K562 (cell line): Measurements from ENCODE around the gene WDR70. TPM values are rescaled to one million over a fixed set of nuclear protein-coding genes. Genes with fewer than 3 reads are reported as not detected.

ENCODE experiments used
- ATAC-seq: fragments of 200-7000 bp; cut with Tn5 transposase; 3 replicates; pipeline ENCODE4 v1.9.1; 2020; ENCODE audit warnings: moderate library complexity
- BruUV-seq: library from RNA; stranded (reverse); fragments of 400-500 nt; replicated peaks from 2 replicates; lab custom pipeline; 2021; lab: Mats Ljungman, UMichigan
- CTCF ChIA-PET: fragments of 300-600 bp; formaldehyde crosslinking; extraction: SDS; loops from one replicate; lab custom pipeline; 2021; ENCODE audit warnings: low intra/inter-chr PET ratio; lab: Yijun Ruan, JAX
- POLR2A ChIA-PET: fragments of 300-600, 350-650 bp; sonication (Branson Sonifier 250); formaldehyde crosslinking; extraction: SDS; loops from one replicate; lab custom pipeline; 2021; ENCODE audit warnings: antibody characterized with exemption, inconsistent platforms; lab: Yijun Ruan, JAX
- DNase-seq, 4 experiments: peaks; one replicate each; pipeline versions ENCODE4 v3.0.0 to v3.0.0-alpha.2; 2011 to 2018; ENCODE audit warnings: low spot score in 3 of 4, mixed read lengths in 3 of 4; ENCODE audit errors: extremely low read depth in 1 of 4
- FAIRE-seq: peaks from 2 replicates; lab custom pipeline; 2011; peaks lifted over from hg19 to GRCh38; lab: Jason Lieb, UNC
- H2AFZ ChIP-seq: 2 replicates; pipeline ENCODE4 v1.6.0; 2011; ENCODE audit warnings: low read depth, low read length, control low read depth, inconsistent platforms
- H3K27ac ChIP-seq: fragments of 200-600 bp; 3 replicates; pipeline ENCODE4 v1.8.0; 2011; ENCODE audit warnings: low read depth, mild to moderate bottlenecking, control low read depth, inconsistent platforms, low read length, moderate library complexity, mixed read lengths; ENCODE audit errors: extremely low read depth
- H3K27me3 ChIP-seq, 2 experiments: fragments of 300-600 bp in 1 of 2; 2 replicates in 1 of 2; 3 replicates in 1 of 2; pipeline versions ENCODE4 v1.6.0 to v1.8.0; 2011; ENCODE audit warnings: inconsistent platforms in 2 of 2, low read length in 2 of 2, mild to moderate bottlenecking in 1 of 2, mixed read lengths in 1 of 2, moderate library complexity in 1 of 2; ENCODE audit not compliant: control insufficient read depth in 2 of 2, insufficient read depth in 2 of 2
- H3K36me3 ChIP-seq: fragments of 300-600 bp; 3 replicates; pipeline ENCODE4 v1.8.0; 2011; ENCODE audit warnings: mild to moderate bottlenecking, low read length, inconsistent platforms; ENCODE audit not compliant: control insufficient read depth, insufficient read depth
- H3K4me1 ChIP-seq, 2 experiments: fragments of 200-600 bp in 1 of 2; replicated peaks in 1 of 2; 2 replicates in 1 of 2; 3 replicates in 1 of 2; pipeline versions ENCODE4 v1.5.1 to v1.8.0; 2011; ENCODE audit warnings: inconsistent platforms in 2 of 2, low read length in 2 of 2, mild to moderate bottlenecking in 1 of 2, mixed read lengths in 1 of 2, moderate library complexity in 1 of 2; ENCODE audit not compliant: control insufficient read depth in 2 of 2, insufficient read depth in 2 of 2
- H3K4me2 ChIP-seq: 2 replicates; pipeline ENCODE4 v1.6.1; 2011; ENCODE audit warnings: low read length, control low read depth, inconsistent platforms, mixed read lengths; ENCODE audit not compliant: insufficient read depth
- H3K4me3 ChIP-seq: fragments of 200-600 bp; sonication (generic), shearing (Covaris generic); 2 replicates; pipeline ENCODE4 v1.5.1; 2016; ENCODE audit warnings: control low read depth, inconsistent platforms
- H3K79me2 ChIP-seq: fragments of 200-600 bp; 3 replicates; pipeline ENCODE4 v1.8.0; 2011; ENCODE audit warnings: low read length, inconsistent platforms; ENCODE audit not compliant: control insufficient read depth, insufficient read depth
- H3K9ac ChIP-seq, 2 experiments: 2 replicates each; pipeline versions ENCODE4 v1.6.0 to v1.6.1; 2011; ENCODE audit warnings: low read depth in 2 of 2, low read length in 2 of 2, control low read depth in 1 of 2, inconsistent platforms in 1 of 2, mild to moderate bottlenecking in 1 of 2, mixed read lengths in 1 of 2; ENCODE audit not compliant: insufficient read depth in 1 of 2
- H3K9me1 ChIP-seq: one replicate; pipeline ENCODE4 v1.6.0; 2011; ENCODE audit warnings: inconsistent platforms, mild to moderate bottlenecking, low read length, moderate library complexity; ENCODE audit not compliant: control insufficient read depth, insufficient read depth
- H3K9me3 ChIP-seq: replicated peaks from 2 replicates; pipeline ENCODE4 v1.5.1; 2011; ENCODE audit warnings: low read depth, low read length, inconsistent platforms; ENCODE audit not compliant: control insufficient read depth, insufficient read depth
- H4K20me1 ChIP-seq: replicated peaks from 2 replicates; pipeline ENCODE4 v1.6.1; 2011; ENCODE audit warnings: low read length, inconsistent platforms, mixed read lengths; ENCODE audit not compliant: control insufficient read depth, insufficient read depth
- ARHGAP35 ChIP-seq: fragments of 450-650 bp; IDR thresholded peaks from 2 replicates; pipeline ENCODE4 v1.6.1; 2018; ENCODE audit not compliant: partially characterized antibody
- CC2D1A ChIP-seq: fragments of 450-650 bp; IDR thresholded peaks from 2 replicates; pipeline ENCODE4 v1.6.1; 2017; ENCODE audit warnings: mild to moderate bottlenecking
- CREBBP ChIP-seq: IDR thresholded peaks from one replicate; pipeline ENCODE4 v1.6.1; 2012; ENCODE audit warnings: low read depth, mild to moderate bottlenecking, control low read depth, inconsistent platforms, low read length
- HIVEP1 ChIP-seq: fragments of 250-450 bp; sonication (Bioruptor Pico); IDR thresholded peaks from 2 replicates; pipeline ENCODE4 v1.4.0; 2020; ENCODE audit warnings: mild to moderate bottlenecking
- MEIS2 ChIP-seq: fragments of 450-650 bp; IDR thresholded peaks from 2 replicates; pipeline ENCODE4 v1.6.1; 2014; ENCODE audit warnings: mild to moderate bottlenecking; ENCODE audit not compliant: partially characterized antibody
- SREBF1 ChIP-seq: fragments of 150-350 bp; IDR thresholded peaks from 2 replicates; pipeline ENCODE4 v1.6.1; 2014; ENCODE audit warnings: antibody characterized with exemption, low read depth, low read length, borderline replicate concordance
- SRSF1 ChIP-seq: fragments of 200-400 bp; formaldehyde crosslinking; IDR thresholded peaks from 2 replicates; pipeline ENCODE4 v1.6.1; 2017; ENCODE audit warnings: mild to moderate bottlenecking, low read depth, low read length, moderate library complexity
- ZKSCAN1 ChIP-seq: fragments of 150-350 bp; IDR thresholded peaks from 2 replicates; pipeline ENCODE4 v1.6.1; 2016; ENCODE audit warnings: low read depth, low read length
- ZSCAN32 ChIP-seq: fragments of 450-650 bp; formaldehyde crosslinking; IDR thresholded peaks from 2 replicates; pipeline ENCODE4 v1.4.0; 2020; ENCODE audit warnings: mild to moderate bottlenecking, moderate library complexity
- WGBS: fragments of 100-300 bp; shearing (Covaris generic); methylation state at CpG from one replicate; pipeline ENCODE4 v1.1.6; 2016; ENCODE audit warnings: low coverage, mixed read lengths; ENCODE audit not compliant: insufficient coverage; ENCODE audit errors: missing lambda C conversion rate; 5-methylcytosine and 5-hydroxymethylcytosine counted together
- in situ Hi-C: fragments of 300-500 bp; cut with MboI; formaldehyde crosslinking; loops from 4 replicates; pipeline ENCODE4 v1.15.0; 2018; ENCODE audit warnings: inconsistent platforms, mixed read lengths
- intact Hi-C: fragments of 100-400 bp; cut with micrococcal nuclease; formaldehyde crosslinking; loops from 2 replicates; pipeline ENCODE4 v1.14.2; 2022
- polyA plus RNA-seq, 8 experiments: library from polyadenylated mRNA; depleted of rRNA in 4 of 8; stranded (reverse) in 5 of 8; unstranded in 3 of 8; fragments of >200 nt; fragmentation: Nextera tagmentation in 2 of 8; fragmentation: Illumina TruSeq in 1 of 8; extraction: Ambion mirVana in 2 of 8; extraction: Trizol in 1 of 8; gene quantifications; 2 replicates each; pipeline versions ENCODE4 v1.2.1 to v1.2.3, GENCODE V29; 2011 to 2014; ENCODE audit warnings: inconsistent platforms in 1 of 8, missing spikeins in 1 of 8
- total RNA-seq, 7 experiments: library from RNA; depleted of rRNA in 6 of 7; stranded (reverse); fragments of >200 nt in 6 of 7; fragmentation: Illumina TruSeq in 2 of 7; extraction: Trizol in 2 of 7; gene quantifications; 2 replicates each; pipeline versions ENCODE4 v1.2.1 to v1.2.3, GENCODE V29; 2011 to 2021; ENCODE audit warnings: low replicate concordance in 1 of 7
- TF ChIP-seq, protein P1 (sequence below): fragments of 450-650 bp; IDR thresholded peaks from 2 replicates; pipeline ENCODE4 v1.6.1; 2016; ENCODE audit warnings: borderline replicate concordance
- TF ChIP-seq, protein P2 (sequence below), 2 experiments: fragments of 450-650 bp; IDR thresholded peaks; 2 replicates each; pipeline ENCODE4 v1.6.1; 2016; ENCODE audit warnings: mild to moderate bottlenecking in 2 of 2, borderline replicate concordance in 1 of 2, low read depth in 1 of 2, moderate library complexity in 1 of 2
- TF ChIP-seq, protein P3 (sequence below): conservative IDR thresholded peaks from 2 replicates; pipeline ENCODE4 v1.6.1; 2011; ENCODE audit warnings: low read depth, mild to moderate bottlenecking, low read length; ENCODE audit not compliant: control insufficient read depth

The WDR70 gene
- total and polyA plus RNA-seq, 9 of the 15 experiments (the other 6 are each of a cell fraction or from before 2014, with no cell fraction given), result 16.8 to 46.6 (median 38.8) TPM

DNA sequence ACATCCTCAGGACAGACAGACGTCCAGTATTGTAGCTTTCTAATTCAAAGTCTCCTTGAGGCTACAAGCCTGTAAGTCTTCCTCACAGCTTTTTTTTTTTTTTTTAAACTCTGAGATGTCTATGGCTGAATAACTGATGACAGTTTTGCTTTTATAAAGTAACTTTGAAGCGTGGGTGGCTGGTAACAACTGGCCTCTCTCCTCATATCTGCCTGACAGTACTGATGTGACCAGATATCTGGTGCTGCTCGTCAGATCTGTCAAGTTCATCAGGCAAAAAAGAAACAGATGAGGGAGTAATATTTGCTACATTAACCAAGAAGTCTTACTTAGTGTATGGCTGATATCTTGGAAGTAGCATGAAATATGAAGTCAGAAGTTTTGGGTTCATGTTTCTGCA is 388.1 kb downstream of the WDR70 start:
- DNase-seq (no peak), FAIRE-seq (no peak), ATAC-seq (no peak)
- H3K9me1 ChIP-seq, result no peaks in the 10 kb centered on the region
- no peak overlapping the region for H2AFZ ChIP-seq
- H3K9ac ChIP-seq, result no peak overlapping the region
- intact Hi-C loops (no loop called here), in situ Hi-C loops (no loop called here)
- H3K27me3 ChIP-seq, result no peaks in the 10 kb centered on the region; a peak in 1 of 5 replicates
- ChIA-PET CTCF (no interaction called here), POLR2A (no interaction called here)
- H3K4me2 ChIP-seq, result no peak overlapping the region
- H3K9me3 ChIP-seq, result no peaks in the 10 kb centered on the region
- no peak overlapping the region for H3K27ac ChIP-seq
- 2% methylated on average over 3 of the region's 3 CpGs for WGBS
- H3K36me3 ChIP-seq, result no peaks in the 10 kb centered on the region
- H3K79me2 ChIP-seq, result no peaks in the 10 kb centered on the region
- H3K4me3 ChIP-seq, result no peak overlapping the region
- no peaks in the 10 kb centered on the region for H3K4me1 ChIP-seq
- BruUV-seq, result no TSS peak
- H4K20me1 ChIP-seq, result no peaks in the 10 kb centered on the region
- no peak for TF ChIP-seq CREBBP
- TF ChIP-seq, protein P1, sequence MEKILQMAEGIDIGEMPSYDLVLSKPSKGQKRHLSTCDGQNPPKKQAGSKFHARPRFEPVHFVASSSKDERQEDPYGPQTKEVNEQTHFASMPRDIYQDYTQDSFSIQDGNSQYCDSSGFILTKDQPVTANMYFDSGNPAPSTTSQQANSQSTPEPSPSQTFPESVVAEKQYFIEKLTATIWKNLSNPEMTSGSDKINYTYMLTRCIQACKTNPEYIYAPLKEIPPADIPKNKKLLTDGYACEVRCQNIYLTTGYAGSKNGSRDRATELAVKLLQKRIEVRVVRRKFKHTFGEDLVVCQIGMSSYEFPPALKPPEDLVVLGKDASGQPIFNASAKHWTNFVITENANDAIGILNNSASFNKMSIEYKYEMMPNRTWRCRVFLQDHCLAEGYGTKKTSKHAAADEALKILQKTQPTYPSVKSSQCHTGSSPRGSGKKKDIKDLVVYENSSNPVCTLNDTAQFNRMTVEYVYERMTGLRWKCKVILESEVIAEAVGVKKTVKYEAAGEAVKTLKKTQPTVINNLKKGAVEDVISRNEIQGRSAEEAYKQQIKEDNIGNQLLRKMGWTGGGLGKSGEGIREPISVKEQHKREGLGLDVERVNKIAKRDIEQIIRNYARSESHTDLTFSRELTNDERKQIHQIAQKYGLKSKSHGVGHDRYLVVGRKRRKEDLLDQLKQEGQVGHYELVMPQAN, result no peak
- TF ChIP-seq SREBF1, result no peak
- TF ChIP-seq HIVEP1 (CRISPR knock-in tag), result no peak
- no peak for TF ChIP-seq ZSCAN32 (CRISPR knock-in tag)
- TF ChIP-seq, protein P2, sequence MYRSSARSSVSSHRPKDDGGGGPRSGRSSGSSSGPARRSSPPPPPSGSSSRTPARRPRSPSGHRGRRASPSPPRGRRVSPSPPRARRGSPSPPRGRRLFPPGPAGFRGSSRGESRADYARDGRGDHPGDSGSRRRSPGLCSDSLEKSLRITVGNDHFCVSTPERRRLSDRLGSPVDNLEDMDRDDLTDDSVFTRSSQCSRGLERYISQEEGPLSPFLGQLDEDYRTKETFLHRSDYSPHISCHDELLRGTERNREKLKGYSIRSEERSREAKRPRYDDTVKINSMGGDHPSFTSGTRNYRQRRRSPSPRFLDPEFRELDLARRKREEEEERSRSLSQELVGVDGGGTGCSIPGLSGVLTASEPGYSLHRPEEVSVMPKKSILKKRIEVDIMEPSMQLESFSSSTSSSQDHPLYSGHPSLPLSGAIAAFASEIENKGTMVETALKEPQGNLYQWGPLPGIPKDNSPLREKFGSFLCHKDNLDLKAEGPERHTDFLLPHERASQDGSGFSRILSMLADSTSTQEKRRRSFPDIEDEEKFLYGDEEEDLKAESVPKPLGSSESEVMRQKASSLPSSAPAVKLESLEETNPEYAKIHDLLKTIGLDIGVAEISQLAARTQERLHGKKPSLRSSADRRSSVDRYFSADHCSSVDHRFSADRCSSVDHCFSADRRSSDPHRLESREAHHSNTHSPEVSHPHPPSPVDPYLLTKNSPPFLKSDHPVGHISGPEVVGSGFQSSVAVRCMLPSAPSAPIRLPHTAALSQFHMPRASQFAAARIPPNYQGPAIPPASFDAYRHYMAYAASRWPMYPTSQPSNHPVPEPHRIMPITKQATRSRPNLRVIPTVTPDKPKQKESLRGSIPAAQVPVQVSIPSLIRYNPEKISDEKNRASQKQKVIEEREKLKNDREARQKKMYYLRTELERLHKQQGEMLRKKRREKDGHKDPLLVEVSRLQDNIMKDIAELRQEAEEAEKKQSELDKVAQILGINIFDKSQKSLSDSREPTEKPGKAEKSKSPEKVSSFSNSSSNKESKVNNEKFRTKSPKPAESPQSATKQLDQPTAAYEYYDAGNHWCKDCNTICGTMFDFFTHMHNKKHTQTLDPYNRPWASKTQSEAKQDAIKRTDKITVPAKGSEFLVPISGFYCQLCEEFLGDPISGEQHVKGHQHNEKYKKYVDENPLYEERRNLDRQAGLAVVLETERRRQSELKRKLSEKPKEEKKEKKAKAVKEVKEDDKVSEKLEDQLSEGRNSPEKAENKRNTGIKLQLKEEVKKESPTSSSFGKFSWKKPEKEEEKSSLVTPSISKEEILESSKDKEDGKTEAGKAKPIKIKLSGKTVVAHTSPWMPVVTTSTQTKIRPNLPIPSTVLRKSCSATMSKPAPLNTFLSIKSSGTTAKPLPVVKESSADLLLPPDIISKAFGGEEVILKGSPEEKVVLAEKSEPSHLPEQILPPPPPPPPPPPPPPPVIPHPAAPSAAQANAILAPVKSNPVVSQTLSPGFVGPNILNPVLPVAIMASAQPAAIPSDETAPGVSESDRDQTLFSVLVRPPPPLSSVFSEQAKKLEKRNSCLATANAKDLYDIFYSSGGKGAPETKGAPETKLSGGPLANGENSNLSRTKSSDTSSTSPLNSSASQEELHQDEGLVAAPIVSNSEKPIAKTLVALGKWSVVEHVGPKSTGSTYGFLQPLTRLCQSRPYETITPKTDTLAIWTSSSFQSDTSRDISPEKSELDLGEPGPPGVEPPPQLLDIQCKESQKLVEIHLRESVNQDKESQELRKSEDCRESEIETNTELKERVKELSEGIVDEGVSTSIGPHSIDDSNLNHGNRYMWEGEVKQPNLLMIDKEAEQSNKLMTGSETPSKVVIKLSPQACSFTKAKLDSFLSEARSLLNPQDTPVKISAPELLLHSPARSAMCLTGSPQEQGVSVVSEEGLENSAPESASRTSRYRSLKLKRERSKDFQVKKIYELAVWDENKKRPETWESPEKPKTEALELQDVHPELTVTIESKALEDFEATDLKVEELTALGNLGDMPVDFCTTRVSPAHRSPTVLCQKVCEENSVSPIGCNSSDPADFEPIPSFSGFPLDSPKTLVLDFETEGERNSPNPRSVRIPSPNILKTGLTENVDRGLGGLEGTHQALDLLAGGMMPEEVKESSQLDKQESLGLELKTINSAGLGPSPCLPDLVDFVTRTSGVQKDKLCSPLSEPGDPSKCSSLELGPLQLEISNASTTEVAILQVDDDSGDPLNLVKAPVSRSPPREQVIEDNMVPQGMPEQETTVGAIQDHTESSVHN (IDR thresholded peaks at IDR 0.05; ENCODE audit: borderline replicate concordance in 1 of 2, low read depth in 1 of 2), result no peak
- TF ChIP-seq SRSF1, result no peak
- TF ChIP-seq ARHGAP35, result no peak
- TF ChIP-seq, protein P3, sequence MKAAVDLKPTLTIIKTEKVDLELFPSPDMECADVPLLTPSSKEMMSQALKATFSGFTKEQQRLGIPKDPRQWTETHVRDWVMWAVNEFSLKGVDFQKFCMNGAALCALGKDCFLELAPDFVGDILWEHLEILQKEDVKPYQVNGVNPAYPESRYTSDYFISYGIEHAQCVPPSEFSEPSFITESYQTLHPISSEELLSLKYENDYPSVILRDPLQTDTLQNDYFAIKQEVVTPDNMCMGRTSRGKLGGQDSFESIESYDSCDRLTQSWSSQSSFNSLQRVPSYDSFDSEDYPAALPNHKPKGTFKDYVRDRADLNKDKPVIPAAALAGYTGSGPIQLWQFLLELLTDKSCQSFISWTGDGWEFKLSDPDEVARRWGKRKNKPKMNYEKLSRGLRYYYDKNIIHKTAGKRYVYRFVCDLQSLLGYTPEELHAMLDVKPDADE, result no peak
- TF ChIP-seq ZKSCAN1, result no peak
- no peak for TF ChIP-seq CC2D1A
- TF ChIP-seq MEIS2, result no peak
